Lower leg skin (tissue), 3 donors: Measurements from ENCODE around the gene S100A4.

Source experiments
- POLR2A ChIP-seq, 2 donors: fragments of 450-650 bp; IDR thresholded peaks; one replicate each; pipeline ENCODE4 v1.6.1; 2016 to 2017; ENCODE audit warnings: antibody characterized with exemption in 2 of 2, mild to moderate bottlenecking in 1 of 2, moderate library complexity in 1 of 2
- TF ChIP-seq, protein P1 (sequence below), 3 donors: fragments of 450-650 bp; IDR thresholded peaks; one replicate each; pipeline ENCODE4 v1.5.1; 2016; ENCODE audit warnings: antibody characterized with exemption in 3 of 3, mild to moderate bottlenecking in 3 of 3, moderate library complexity in 2 of 3

GRCh38 chr1:153583976-153584375 is 38.4 kb upstream of the S100A4 start:
- no peak for TF ChIP-seq POLR2A (IDR thresholded peaks at IDR 0.05)
- TF ChIP-seq, protein P1, sequence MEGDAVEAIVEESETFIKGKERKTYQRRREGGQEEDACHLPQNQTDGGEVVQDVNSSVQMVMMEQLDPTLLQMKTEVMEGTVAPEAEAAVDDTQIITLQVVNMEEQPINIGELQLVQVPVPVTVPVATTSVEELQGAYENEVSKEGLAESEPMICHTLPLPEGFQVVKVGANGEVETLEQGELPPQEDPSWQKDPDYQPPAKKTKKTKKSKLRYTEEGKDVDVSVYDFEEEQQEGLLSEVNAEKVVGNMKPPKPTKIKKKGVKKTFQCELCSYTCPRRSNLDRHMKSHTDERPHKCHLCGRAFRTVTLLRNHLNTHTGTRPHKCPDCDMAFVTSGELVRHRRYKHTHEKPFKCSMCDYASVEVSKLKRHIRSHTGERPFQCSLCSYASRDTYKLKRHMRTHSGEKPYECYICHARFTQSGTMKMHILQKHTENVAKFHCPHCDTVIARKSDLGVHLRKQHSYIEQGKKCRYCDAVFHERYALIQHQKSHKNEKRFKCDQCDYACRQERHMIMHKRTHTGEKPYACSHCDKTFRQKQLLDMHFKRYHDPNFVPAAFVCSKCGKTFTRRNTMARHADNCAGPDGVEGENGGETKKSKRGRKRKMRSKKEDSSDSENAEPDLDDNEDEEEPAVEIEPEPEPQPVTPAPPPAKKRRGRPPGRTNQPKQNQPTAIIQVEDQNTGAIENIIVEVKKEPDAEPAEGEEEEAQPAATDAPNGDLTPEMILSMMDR (IDR thresholded peaks at IDR 0.05), result no peak
